GM12878 (cell line): ENCODE data around the gene NTN3. TPM values are rescaled to one million over a fixed set of nuclear protein-coding genes. Genes with fewer than 3 reads are reported as not detected.

Source experiments
- BCL11A ChIP-seq: IDR thresholded peaks from 2 replicates; pipeline ENCODE4 v1.6.1; 2011; ENCODE audit warnings: low read depth, low read length
- BHLHE40 ChIP-seq, 2 experiments: fragments of 450-650 bp in 1 of 2; IDR thresholded peaks; 2 replicates each; pipeline ENCODE4 v1.6.1; 2011 to 2017; ENCODE audit warnings: low read depth in 2 of 2, borderline replicate concordance in 1 of 2, improper control_type of control experiment in 1 of 2, low read length in 1 of 2, mild to moderate bottlenecking in 1 of 2
- CBX3 ChIP-seq: fragments of 200-600 bp; sonication (generic); IDR thresholded peaks from 2 replicates; pipeline ENCODE4 v1.6.1; 2016; ENCODE audit warnings: low read depth, borderline replicate concordance
- CREB1 ChIP-seq: IDR thresholded peaks from 2 replicates; pipeline ENCODE4 v1.6.1; 2012; ENCODE audit warnings: low read depth, mild to moderate bottlenecking, inconsistent platforms
- EZH2 ChIP-seq: IDR thresholded peaks from 2 replicates; pipeline ENCODE4 v1.6.1; 2012; ENCODE audit warnings: low read depth, mild to moderate bottlenecking, control low read depth, inconsistent platforms, low read length, borderline replicate concordance; ENCODE audit not compliant: control insufficient read depth
- HCFC1 ChIP-seq: fragments of 150-350 bp; IDR thresholded peaks from 2 replicates; pipeline ENCODE4 v1.6.1; 2014; ENCODE audit warnings: low read length
- JUNB ChIP-seq: IDR thresholded peaks from 2 replicates; pipeline ENCODE4 v1.6.1; 2016; ENCODE audit warnings: antibody characterized with exemption, mild to moderate bottlenecking
- LARP7 ChIP-seq: fragments of 450-650 bp; IDR thresholded peaks from 2 replicates; pipeline ENCODE4 v1.6.1; 2017; ENCODE audit warnings: mild to moderate bottlenecking
- MTA2 ChIP-seq: fragments of 450-650 bp; IDR thresholded peaks from 2 replicates; pipeline ENCODE4 v1.6.1; 2016; ENCODE audit warnings: low read depth, mild to moderate bottlenecking, moderate library complexity
- MYC ChIP-seq: IDR thresholded peaks from 2 replicates; pipeline ENCODE4 v1.6.1; 2011; ENCODE audit warnings: mild to moderate bottlenecking, low read length, moderate library complexity, inconsistent platforms; ENCODE audit not compliant: insufficient read depth, insufficient replicate concordance, insufficient read length, severe bottlenecking
- PAX5 ChIP-seq: IDR thresholded peaks from 2 replicates; pipeline ENCODE4 v1.6.1; 2011; ENCODE audit warnings: low read depth, low read length, borderline replicate concordance
- TCF3 ChIP-seq: IDR thresholded peaks from 2 replicates; pipeline ENCODE4 v1.6.1; 2012; ENCODE audit warnings: low read depth, mild to moderate bottlenecking, low read length, borderline replicate concordance; ENCODE audit not compliant: insufficient read depth
- YBX1 ChIP-seq: fragments of 450-650 bp; IDR thresholded peaks from 2 replicates; pipeline ENCODE4 v1.6.1; 2016; ENCODE audit warnings: antibody characterized with exemption
- YY1 ChIP-seq: IDR thresholded peaks from 2 replicates; pipeline ENCODE4 v1.6.1; 2011; ENCODE audit warnings: low read depth, mild to moderate bottlenecking, low read length
- ZNF217 ChIP-seq: fragments of 450-650 bp; IDR thresholded peaks from 2 replicates; pipeline ENCODE4 v1.6.1; 2017; ENCODE audit warnings: antibody characterized with exemption, mild to moderate bottlenecking
- ZNF274 ChIP-seq: IDR thresholded peaks from one replicate; pipeline ENCODE4 v1.8.0; 2011; ENCODE audit not compliant: insufficient read length, insufficient read depth
- ZNF384 ChIP-seq: IDR thresholded peaks from 2 replicates; pipeline ENCODE4 v1.6.1; 2012; ENCODE audit warnings: low read depth, mild to moderate bottlenecking, low read length, improper control_type of control experiment, borderline replicate concordance
- polyA plus RNA-seq, 11 experiments: library from polyadenylated mRNA; depleted of rRNA in 4 of 11; unstranded in 6 of 11; stranded (reverse) in 5 of 11; fragments of >200 nt; fragmentation: Nextera tagmentation in 4 of 11; fragmentation: Illumina TruSeq in 1 of 11; extraction: Ambion mirVana in 4 of 11; extraction: Trizol in 1 of 11; gene quantifications; 1 replicate in 1 of 11; 2 replicates in 10 of 11; pipeline versions ENCODE4 v1.2.1 to v1.2.3, GENCODE V29; 2011 to 2016; ENCODE audit warnings: inconsistent platforms in 2 of 11, missing spikeins in 2 of 11, low read depth in 1 of 11
- total RNA-seq, 4 experiments: library from RNA; depleted of rRNA in 3 of 4; stranded (reverse); fragments of >200 nt in 3 of 4; fragmentation: Illumina TruSeq in 1 of 4; extraction: Trizol in 1 of 4; gene quantifications; 2 replicates each; pipeline versions ENCODE4 v1.2.1 to v1.2.3, GENCODE V29; 2013 to 2021
- TF ChIP-seq, protein P1 (sequence below): fragments of 450-650 bp; formaldehyde crosslinking; IDR thresholded peaks from 2 replicates; pipeline ENCODE4 v1.4.0; 2022; ENCODE audit warnings: mild to moderate bottlenecking, moderate library complexity
- TF ChIP-seq, protein P2 (sequence below): fragments of 450-650 bp; IDR thresholded peaks from 2 replicates; pipeline ENCODE4 v1.6.1; 2018; ENCODE audit warnings: mild to moderate bottlenecking, low read depth, moderate library complexity; ENCODE audit not compliant: partially characterized antibody
- TF ChIP-seq, protein P3 (sequence below): IDR thresholded peaks from 2 replicates; pipeline ENCODE4 v1.6.1; 2011; ENCODE audit warnings: low read depth, low read length, improper control_type of control experiment, borderline replicate concordance
- TF ChIP-seq, protein P4 (sequence below): fragments of 450-650 bp; IDR thresholded peaks from 2 replicates; pipeline ENCODE4 v1.6.1; 2017; ENCODE audit warnings: mild to moderate bottlenecking, low read depth, inconsistent platforms; ENCODE audit not compliant: poor library complexity, severe bottlenecking

Gene NTN3
- total and polyA plus RNA-seq, 10 of the 15 experiments (the other 5 are each of a cell fraction or from before 2014, with no cell fraction given), result 0.04 TPM; not detected in 9

DNA sequence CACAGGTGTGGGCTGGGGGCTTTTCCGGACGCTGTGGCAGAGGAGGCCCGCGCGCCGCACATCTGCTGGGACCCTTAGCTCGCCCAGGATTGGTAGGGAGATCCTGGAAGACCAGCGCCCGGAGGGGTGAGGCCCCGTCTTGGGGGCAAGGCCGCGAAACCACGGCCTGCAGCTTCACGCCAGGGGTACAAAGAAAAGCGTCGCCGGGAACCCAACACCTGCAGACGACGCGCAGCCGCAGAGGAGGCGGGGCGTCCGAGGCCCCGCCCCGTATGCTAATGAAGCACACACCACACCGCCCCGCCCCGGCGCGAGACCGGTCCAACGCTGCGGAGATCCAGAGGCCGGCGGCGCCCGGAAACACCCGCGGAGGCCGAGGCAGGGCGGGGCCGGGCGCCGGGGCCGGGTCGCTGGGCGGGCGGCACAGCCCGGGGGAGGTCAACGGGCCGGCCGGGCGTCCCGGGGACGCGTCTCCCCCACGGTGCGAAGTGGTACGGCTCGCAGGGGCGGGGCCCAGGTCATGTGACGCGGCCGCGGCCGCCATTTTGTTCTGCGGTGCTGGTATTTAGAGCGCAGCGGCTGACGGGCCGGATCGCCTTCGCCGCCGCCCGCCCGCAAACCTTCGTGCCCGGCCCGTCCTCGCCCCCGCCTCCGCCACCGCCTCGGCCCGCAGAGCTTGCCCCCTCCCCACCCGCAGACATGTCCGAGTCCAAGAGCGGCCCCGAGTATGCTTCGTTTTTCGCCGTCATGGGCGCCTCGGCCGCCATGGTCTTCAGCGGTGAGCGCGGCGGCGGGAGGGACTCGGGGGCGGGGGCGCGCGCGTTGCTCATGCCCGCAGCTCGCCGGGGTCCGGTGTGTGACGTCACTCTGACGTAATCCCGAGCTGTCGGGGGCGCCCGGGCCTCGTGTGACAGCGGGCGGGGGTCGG is 42.6 kb downstream of the NTN3 start, which contains the start of gene ATP6V0C (continued):
- TF ChIP-seq, protein P1, sequence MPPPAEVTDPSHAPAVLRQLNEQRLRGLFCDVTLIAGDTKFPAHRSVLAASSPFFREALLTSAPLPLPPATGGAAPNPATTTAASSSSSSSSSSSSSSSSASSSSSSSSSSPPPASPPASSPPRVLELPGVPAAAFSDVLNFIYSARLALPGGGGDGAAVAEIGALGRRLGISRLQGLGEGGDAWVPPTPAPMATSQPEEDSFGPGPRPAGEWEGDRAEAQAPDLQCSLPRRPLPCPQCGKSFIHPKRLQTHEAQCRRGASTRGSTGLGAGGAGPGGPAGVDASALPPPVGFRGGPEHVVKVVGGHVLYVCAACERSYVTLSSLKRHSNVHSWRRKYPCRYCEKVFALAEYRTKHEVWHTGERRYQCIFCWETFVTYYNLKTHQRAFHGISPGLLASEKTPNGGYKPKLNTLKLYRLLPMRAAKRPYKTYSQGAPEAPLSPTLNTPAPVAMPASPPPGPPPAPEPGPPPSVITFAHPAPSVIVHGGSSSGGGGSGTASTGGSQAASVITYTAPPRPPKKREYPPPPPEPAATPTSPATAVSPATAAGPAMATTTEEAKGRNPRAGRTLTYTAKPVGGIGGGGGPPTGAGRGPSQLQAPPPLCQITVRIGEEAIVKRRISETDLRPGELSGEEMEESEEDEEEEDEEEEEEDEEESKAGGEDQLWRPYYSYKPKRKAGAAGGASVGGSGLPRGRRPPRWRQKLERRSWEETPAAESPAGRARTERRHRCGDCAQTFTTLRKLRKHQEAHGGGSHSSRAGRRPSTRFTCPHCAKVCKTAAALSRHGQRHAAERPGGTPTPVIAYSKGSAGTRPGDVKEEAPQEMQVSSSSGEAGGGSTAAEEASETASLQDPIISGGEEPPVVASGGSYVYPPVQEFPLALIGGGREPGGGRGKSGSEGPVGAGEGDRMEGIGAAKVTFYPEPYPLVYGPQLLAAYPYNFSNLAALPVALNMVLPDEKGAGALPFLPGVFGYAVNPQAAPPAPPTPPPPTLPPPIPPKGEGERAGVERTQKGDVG (CRISPR knock-in tag), result no peak
- TF ChIP-seq BHLHE40 (IDR thresholded peaks at IDR 0.05; ENCODE audit: borderline replicate concordance in 1 of 2, low read depth in 2 of 2, low read length in 1 of 2) (peak; percentile 93 to 99), ZNF274 (no peak), ZNF217 (no peak), BCL11A (no peak), HCFC1 (peak; percentile 54), PAX5 (no peak), YBX1 (no peak), TCF3 (peak; percentile 59; the same call in 1 of the 2 replicates), MYC (no peak), CBX3 (no peak), ZNF384 (no peak), MTA2 (no peak), LARP7 (peak; percentile 87), JUNB (no peak), EZH2 (no peak), YY1 (peak; percentile 98), CREB1 (peak; percentile 94)
- TF ChIP-seq, protein P2, sequence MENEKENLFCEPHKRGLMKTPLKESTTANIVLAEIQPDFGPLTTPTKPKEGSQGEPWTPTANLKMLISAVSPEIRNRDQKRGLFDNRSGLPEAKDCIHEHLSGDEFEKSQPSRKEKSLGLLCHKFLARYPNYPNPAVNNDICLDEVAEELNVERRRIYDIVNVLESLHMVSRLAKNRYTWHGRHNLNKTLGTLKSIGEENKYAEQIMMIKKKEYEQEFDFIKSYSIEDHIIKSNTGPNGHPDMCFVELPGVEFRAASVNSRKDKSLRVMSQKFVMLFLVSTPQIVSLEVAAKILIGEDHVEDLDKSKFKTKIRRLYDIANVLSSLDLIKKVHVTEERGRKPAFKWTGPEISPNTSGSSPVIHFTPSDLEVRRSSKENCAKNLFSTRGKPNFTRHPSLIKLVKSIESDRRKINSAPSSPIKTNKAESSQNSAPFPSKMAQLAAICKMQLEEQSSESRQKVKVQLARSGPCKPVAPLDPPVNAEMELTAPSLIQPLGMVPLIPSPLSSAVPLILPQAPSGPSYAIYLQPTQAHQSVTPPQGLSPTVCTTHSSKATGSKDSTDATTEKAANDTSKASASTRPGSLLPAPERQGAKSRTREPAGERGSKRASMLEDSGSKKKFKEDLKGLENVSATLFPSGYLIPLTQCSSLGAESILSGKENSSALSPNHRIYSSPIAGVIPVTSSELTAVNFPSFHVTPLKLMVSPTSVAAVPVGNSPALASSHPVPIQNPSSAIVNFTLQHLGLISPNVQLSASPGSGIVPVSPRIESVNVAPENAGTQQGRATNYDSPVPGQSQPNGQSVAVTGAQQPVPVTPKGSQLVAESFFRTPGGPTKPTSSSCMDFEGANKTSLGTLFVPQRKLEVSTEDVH, result no peak
- TF ChIP-seq, protein P3, sequence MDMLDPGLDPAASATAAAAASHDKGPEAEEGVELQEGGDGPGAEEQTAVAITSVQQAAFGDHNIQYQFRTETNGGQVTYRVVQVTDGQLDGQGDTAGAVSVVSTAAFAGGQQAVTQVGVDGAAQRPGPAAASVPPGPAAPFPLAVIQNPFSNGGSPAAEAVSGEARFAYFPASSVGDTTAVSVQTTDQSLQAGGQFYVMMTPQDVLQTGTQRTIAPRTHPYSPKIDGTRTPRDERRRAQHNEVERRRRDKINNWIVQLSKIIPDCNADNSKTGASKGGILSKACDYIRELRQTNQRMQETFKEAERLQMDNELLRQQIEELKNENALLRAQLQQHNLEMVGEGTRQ, result peak; percentile 81
- TF ChIP-seq, protein P4, sequence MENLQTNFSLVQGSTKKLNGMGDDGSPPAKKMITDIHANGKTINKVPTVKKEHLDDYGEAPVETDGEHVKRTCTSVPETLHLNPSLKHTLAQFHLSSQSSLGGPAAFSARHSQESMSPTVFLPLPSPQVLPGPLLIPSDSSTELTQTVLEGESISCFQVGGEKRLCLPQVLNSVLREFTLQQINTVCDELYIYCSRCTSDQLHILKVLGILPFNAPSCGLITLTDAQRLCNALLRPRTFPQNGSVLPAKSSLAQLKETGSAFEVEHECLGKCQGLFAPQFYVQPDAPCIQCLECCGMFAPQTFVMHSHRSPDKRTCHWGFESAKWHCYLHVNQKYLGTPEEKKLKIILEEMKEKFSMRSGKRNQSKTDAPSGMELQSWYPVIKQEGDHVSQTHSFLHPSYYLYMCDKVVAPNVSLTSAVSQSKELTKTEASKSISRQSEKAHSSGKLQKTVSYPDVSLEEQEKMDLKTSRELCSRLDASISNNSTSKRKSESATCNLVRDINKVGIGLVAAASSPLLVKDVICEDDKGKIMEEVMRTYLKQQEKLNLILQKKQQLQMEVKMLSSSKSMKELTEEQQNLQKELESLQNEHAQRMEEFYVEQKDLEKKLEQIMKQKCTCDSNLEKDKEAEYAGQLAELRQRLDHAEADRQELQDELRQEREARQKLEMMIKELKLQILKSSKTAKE, result no peak
